GM12874 (cell line): ENCODE results near the gene KRT74.

ENCODE experiments used
- TF ChIP-seq, protein P1 (sequence below): IDR thresholded peaks from 2 replicates; pipeline ENCODE4 v1.5.1; 2011; ENCODE audit warnings: low read depth, mild to moderate bottlenecking, control low read depth, low read length, moderate library complexity; ENCODE audit not compliant: insufficient read depth

The KRT74 gene

DNA sequence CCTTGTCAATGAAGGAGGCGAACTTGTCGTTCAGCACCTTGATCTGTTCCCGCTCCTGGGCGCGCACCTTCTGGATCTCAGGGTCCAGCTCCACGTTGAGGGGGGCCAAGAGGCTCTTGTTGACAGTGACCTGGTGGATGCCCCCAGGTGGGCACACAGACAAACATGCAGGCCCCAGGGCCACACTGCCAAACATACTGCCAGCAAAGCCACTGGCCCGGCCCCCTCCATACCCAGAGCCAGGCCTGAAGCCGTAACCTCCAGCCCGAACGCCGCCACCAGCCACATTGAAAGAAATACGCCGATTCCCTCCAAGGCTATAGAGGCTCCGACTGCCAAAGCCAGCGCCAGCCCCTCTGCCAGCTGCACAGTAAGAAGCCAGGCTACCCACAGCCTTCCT is 337 bp downstream of the KRT74 start:
- TF ChIP-seq, protein P1, sequence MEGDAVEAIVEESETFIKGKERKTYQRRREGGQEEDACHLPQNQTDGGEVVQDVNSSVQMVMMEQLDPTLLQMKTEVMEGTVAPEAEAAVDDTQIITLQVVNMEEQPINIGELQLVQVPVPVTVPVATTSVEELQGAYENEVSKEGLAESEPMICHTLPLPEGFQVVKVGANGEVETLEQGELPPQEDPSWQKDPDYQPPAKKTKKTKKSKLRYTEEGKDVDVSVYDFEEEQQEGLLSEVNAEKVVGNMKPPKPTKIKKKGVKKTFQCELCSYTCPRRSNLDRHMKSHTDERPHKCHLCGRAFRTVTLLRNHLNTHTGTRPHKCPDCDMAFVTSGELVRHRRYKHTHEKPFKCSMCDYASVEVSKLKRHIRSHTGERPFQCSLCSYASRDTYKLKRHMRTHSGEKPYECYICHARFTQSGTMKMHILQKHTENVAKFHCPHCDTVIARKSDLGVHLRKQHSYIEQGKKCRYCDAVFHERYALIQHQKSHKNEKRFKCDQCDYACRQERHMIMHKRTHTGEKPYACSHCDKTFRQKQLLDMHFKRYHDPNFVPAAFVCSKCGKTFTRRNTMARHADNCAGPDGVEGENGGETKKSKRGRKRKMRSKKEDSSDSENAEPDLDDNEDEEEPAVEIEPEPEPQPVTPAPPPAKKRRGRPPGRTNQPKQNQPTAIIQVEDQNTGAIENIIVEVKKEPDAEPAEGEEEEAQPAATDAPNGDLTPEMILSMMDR, result no peak

DNA sequence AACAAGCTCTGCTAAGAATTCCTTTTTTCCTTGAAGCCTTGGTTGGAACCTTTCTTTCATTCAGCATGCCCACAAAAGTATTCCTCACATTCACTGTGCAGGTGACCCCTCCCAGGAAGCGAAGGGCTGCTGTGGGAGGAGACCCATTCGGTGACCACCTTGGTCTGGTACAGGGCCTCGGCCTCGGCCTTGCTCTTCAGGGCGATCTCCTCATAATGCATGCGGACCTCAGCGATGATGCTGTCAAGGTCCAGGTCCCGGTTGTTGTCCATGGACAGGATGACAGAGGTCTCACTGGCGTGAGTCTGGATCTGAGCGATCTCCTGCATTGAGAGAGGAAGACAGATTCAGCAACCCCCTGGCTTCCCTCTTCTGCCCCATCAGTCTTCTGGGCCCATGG is 3.1 kb downstream of the KRT74 start:
- TF ChIP-seq, protein P1, result no peak

DNA sequence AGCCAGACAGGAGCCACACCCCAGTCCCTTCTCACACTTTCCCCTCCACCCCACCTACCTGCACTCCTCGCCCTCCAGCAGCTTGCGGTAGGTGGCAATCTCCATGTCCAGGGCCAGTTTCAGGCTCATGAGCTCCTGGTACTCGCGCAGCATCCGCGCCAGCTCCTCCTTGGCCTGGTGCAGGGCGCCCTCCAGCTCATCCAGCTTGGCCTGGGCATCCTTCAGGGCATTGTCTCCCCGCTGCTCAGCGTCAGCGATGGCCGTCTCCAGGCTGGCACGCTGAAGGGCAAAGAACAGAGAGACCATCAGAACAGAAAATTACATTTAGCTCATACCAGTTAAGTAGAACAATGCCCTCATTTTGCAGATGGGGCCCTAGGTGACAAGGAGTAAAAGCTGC is 5.5 kb downstream of the KRT74 start:
- TF ChIP-seq, protein P1, result no peak

DNA sequence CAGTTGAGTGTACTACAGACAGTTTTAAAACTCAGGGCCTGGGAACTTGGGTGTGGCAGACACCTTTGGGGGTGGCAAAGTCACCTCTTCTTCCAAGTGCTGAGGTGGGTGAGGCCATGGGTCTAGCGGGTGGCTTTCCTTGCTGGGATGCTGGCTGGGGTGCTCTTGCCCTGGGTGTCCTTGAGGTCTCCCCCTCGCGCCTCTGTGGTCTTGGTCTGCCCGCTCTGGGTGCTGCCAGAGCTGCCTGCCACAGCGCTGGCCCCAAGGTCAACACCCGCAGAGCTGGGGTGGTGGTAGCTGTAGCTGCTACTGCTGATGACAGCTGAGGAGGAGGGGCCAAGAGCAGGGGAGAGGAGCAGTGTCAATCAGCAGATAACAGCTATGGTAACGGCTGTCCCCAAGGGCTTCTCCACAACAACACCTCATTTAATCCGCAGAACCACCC is 6.8 kb downstream of the KRT74 start:
- TF ChIP-seq, protein P1, result no peak

DNA sequence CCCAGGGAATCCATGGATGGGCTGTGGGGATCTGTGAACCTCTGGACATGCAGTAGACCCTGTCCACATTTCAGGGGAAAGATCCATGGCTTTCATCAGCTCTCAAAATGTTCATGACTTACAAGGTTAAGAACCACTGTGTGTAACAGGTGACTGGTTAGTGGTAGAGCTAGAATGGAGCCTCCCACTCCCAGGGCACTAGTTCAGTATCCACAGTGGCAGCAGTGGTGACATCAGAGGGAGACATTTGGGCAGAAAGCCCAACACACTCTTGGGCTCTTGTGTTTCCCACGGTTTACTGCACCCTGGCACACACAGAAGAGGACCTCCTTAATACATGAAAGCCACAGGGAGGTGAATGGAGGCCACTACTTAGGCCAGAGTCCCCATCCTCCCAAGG is 9.1 kb downstream of the KRT74 start:
- TF ChIP-seq, protein P1, result no peak

DNA sequence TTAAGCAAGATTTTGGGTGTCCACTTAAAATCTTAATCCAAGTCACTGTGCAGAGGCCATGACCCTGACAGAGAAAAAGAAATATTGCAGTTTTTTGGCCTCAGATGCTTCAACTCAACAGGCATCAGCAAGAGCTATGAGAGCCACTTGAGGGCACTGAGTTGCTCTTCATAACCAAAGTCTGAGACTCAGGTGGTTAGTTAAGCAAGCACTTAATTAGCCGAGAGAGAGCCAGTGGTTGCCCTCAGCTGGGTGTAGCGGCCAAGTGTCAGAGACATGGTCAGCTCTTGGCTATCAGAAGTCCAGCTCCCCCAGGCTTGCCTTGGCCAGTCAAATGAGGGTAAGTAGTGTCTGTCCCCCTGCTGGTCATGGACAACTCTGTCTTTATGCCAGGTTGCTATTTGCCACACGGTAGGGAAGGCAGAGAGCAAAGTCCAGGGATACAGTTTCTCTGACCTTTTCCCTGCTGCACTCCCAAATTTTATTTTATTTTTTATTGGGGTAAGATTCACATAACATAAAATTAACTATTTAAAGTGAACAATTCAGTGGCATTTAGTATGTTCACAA is 11.7 kb downstream of the KRT74 start:
- TF ChIP-seq, protein P1, result peak; percentile 29; the same call in 1 of the 2 replicates

DNA sequence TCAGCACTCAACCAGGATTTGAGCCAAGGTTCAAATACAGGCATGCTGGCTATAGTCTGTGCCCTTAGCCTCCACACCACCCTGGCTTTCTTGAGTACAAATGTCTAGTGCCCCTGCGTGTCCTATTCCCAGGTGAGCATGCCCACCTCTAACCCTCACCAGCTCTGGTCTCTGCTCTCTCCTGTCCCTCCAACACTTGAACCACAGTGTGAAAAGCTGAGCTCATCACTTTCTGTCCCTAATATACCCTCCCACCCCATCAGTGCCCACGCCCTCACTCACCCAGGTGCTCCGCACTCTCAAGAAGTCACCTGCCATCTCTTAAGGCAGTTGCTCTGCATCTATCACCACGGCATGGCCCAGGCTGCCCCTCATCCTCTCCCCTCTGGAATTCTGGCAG is 13.7 kb downstream of the KRT74 start:
- TF ChIP-seq, protein P1, result no peak
